B cell (primary cell): ENCODE results near the gene THAP11.

Experiments used
- CTCF ChIP-seq: fragments of 200-600 bp; IDR thresholded peaks from one replicate; pipeline ENCODE4 v1.8.0; 2022; ENCODE audit warnings: antibody characterized with exemption, mild to moderate bottlenecking
- EZH2 ChIP-seq: IDR thresholded peaks from 2 replicates; pipeline ENCODE4 v1.6.1; 2012; ENCODE audit warnings: borderline replicate concordance, low read depth, mild to moderate bottlenecking, moderate library complexity, low read length; ENCODE audit not compliant: insufficient read depth, poor library complexity, severe bottlenecking

GRCh38 chr16:67864594-67864993 is 22.5 kb downstream of the THAP11 start:
- no peak for TF ChIP-seq CTCF
- no peak for TF ChIP-seq EZH2
